Colonic mucosa (tissue), 4 donors: ENCODE data around the gene SDR39U1. TPM values are rescaled to one million over a fixed set of nuclear protein-coding genes. Genes with fewer than 3 reads are reported as not detected.

Experiments
- DNase-seq: peaks from one replicate; pipeline ENCODE4 v3.0.0-alpha.2; 2020
- H3K27ac ChIP-seq: fragments of 200-600 bp; one replicate; pipeline ENCODE4 v1.8.0; 2021
- H3K27me3 ChIP-seq: fragments of 200-600 bp; one replicate; pipeline ENCODE4 v1.8.0; 2021
- H3K36me3 ChIP-seq: fragments of 200-600 bp; one replicate; pipeline ENCODE4 v1.8.0; 2021
- H3K4me1 ChIP-seq: fragments of 200-600 bp; one replicate; pipeline ENCODE4 v1.8.0; 2021; ENCODE audit warnings: mild to moderate bottlenecking
- H3K4me3 ChIP-seq: fragments of 200-600 bp; one replicate; pipeline ENCODE4 v1.8.0; 2021
- H3K9ac ChIP-seq, 2 donors: one replicate each; pipeline ENCODE4 v1.7.0; 2013; ENCODE audit warnings: control low read depth in 2 of 2, low read depth in 2 of 2, low read length in 2 of 2
- H3K9me3 ChIP-seq: fragments of 200-600 bp; one replicate; pipeline ENCODE4 v1.8.0; 2021
- intact Hi-C: fragments of 100-400 bp; cut with DNase I; formaldehyde crosslinking; loops from one replicate; pipeline ENCODE4 v1.14.1; 2022
- total RNA-seq, 2 donors: library from RNA; stranded (reverse); fragmentation: NEBNext Ultra II Directional in 1 of 2; extraction: Animal tissue kit (Norgen Biotek cat#: 25700) in 1 of 2; gene quantifications; one replicate each; pipeline ENCODE4 v1.2.1, GENCODE V29; 2021
- TF ChIP-seq, protein P1 (sequence below): fragments of 200-600 bp; IDR thresholded peaks from one replicate; pipeline ENCODE4 v1.8.0; 2022; ENCODE audit warnings: antibody characterized with exemption, mild to moderate bottlenecking
- donor health status: healthy.
- donor health status: DM: no; HTN: no; CAD: no.
- donor health status: DM: no; HTN: no; CAD: no.

The SDR39U1 gene
- total RNA-seq, 2 donors from 2014 or later: 32.5 to 40.9 TPM

DNA sequence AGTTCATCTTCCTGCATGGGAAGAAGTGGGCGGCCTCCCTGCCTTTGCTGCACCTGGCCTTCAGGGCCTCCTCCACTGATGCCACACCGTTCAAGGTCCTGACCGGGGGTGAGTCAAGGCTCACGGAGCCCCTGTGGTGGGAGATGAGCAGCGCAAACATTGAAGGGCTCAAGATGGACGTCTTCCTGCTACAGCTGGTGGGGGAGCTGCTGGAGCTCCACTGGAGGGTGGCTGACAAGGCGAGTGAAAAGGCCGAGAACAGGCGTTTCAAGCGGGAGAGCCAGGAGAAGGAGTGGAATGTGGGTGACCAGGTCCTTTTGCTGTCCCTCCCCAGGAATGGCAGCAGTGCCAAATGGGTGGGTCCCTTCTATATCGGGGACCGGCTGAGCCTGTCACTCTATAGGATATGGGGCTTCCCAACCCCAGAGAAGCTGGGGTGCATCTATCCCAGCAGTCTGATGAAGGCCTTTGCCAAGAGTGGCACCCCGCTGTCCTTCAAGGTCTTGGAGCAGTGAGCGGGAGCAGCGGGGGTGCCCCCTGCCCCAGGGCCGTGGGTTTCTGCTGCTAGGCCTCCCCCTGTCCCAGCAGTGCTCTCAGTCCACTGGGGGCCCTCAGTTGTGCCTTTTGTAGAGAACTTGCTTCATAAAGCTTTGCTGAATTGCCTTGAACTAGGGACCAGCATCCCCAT is 25.5 kb downstream of the SDR39U1 start:
- Histone ChIP-seq H3K9me3 (no peaks in the 10 kb centered on the region), H3K4me1 (peaks cover 4% of the 10 kb centered on the region), H3K27ac (no peak overlapping the region), H3K36me3 (no peaks in the 10 kb centered on the region), H3K9ac (no peak overlapping the region), H3K27me3 (no peaks in the 10 kb centered on the region), H3K4me3 (no peak overlapping the region)
- no peak for DNase-seq
- intact Hi-C loops: no loop called here
- TF ChIP-seq, protein P1, sequence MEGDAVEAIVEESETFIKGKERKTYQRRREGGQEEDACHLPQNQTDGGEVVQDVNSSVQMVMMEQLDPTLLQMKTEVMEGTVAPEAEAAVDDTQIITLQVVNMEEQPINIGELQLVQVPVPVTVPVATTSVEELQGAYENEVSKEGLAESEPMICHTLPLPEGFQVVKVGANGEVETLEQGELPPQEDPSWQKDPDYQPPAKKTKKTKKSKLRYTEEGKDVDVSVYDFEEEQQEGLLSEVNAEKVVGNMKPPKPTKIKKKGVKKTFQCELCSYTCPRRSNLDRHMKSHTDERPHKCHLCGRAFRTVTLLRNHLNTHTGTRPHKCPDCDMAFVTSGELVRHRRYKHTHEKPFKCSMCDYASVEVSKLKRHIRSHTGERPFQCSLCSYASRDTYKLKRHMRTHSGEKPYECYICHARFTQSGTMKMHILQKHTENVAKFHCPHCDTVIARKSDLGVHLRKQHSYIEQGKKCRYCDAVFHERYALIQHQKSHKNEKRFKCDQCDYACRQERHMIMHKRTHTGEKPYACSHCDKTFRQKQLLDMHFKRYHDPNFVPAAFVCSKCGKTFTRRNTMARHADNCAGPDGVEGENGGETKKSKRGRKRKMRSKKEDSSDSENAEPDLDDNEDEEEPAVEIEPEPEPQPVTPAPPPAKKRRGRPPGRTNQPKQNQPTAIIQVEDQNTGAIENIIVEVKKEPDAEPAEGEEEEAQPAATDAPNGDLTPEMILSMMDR: no peak

DNA sequence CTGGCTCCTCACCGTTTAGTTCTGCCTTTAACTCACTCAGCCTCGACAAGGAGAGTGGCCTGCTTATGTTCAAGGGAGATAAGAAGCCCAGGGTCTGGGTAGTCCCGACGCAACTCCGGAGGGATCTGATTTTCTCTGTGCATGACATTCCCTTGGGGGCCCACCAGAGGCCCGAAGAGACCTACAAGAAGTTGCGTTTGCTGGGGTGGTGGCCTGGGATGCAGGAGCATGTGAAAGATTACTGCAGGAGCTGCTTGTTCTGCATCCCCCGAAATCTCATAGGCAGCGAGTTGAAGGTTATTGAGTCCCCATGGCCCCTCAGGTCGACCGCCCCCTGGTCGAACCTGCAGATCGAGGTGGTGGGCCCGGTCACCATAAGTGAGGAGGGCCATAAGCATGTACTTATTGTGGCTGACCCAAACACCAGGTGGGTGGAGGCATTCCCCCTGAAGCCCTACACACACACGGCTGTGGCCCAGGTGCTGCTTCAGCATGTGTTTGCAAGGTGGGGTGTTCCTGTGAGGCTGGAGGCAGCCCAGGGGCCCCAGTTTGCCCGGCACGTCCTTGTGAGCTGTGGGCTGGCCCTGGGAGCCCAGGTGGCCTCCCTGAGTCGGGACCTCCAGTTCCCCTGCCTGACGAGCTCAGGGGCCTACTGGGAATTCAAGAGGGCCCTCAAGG is 26.2 kb downstream of the SDR39U1 start:
- TF ChIP-seq, protein P1: no peak
- no peak overlapping the region for H3K27ac ChIP-seq
- intact Hi-C loops: no loop called here
- H3K4me3 ChIP-seq: no peak overlapping the region
- H3K36me3 ChIP-seq: no peaks in the 10 kb centered on the region
- DNase-seq: no peak
- H3K9ac ChIP-seq: no peak overlapping the region
- no peaks in the 10 kb centered on the region for H3K9me3 ChIP-seq
- H3K4me1 ChIP-seq: peaks cover 4% of the 10 kb centered on the region
- H3K27me3 ChIP-seq: no peaks in the 10 kb centered on the region

DNA sequence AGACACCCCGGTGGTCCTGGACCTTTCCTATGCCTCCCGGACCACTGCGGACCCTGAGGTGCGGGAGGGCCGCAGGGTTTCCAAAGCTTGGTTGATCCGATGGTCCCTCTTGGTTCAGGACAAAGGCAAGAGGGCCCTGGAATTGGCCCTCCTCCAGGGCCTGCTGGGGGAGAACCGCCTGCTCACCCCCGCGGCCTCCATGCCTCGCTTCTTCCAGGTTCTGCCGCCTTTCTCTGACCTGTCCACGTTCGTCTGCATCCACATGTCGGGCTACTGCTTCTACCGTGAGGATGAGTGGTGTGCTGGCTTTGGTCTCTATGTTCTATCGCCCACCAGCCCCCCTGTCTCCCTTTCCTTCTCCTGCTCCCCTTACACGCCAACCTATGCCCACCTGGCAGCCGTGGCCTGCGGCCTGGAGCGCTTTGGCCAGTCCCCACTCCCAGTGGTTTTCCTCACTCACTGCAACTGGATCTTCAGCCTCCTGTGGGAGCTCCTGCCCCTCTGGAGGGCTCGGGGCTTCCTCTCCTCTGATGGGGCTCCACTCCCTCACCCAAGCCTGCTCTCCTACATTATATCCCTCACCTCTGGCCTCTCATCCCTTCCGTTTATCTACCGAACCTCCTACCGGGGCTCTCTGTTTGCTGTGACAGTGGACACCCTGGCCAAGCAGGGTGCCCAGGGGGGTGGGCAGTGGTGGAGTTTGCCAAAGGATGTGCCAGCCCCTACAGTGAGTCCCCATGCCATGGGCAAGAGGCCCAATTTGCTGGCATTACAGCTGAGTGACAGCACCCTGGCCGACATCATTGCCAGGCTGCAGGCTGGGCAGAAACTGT is 26.9 kb downstream of the SDR39U1 start:
- DNase-seq: no peak
- no peak overlapping the region for H3K4me3 ChIP-seq
- no peaks in the 10 kb centered on the region for H3K36me3 ChIP-seq
- intact Hi-C loops: no loop called here
- peaks cover 4% of the 10 kb centered on the region for H3K4me1 ChIP-seq
- H3K27me3 ChIP-seq: no peaks in the 10 kb centered on the region
- TF ChIP-seq, protein P1: no peak
- H3K9ac ChIP-seq: no peak overlapping the region
- H3K9me3 ChIP-seq: no peaks in the 10 kb centered on the region
- H3K27ac ChIP-seq: no peak overlapping the region

DNA sequence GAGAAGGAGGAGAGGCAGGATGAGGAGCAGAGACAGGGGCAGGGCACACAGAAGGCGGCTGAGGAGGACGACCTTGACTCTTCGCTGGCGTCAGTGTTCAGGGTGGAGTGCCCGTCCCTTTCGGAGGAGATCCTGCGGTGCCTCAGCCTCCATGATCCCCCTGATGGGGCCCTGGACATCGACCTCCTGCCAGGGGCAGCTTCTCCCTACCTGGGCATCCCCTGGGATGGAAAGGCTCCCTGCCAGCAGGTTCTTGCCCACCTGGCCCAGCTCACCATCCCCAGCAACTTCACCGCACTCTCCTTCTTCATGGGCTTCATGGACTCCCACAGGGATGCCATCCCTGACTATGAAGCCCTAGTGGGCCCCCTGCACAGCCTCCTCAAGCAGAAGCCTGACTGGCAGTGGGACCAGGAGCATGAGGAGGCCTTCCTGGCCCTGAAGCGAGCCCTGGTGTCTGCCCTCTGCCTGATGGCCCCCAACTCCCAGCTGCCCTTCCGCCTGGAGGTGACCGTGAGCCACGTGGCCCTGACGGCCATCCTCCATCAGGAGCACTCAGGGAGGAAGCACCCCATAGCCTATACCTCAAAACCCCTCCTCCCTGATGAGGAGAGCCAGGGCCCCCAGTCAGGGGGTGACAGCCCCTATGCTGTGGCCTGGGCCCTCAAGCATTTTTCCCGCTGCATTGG is 27.7 kb downstream of the SDR39U1 start:
- TF ChIP-seq, protein P1: no peak
- H3K9ac ChIP-seq: no peak overlapping the region
- H3K27me3 ChIP-seq: no peaks in the 10 kb centered on the region
- no peak for DNase-seq
- peaks cover 4% of the 10 kb centered on the region for H3K4me1 ChIP-seq
- intact Hi-C loops: no loop called here
- H3K4me3 ChIP-seq: no peak overlapping the region
- no peaks in the 10 kb centered on the region for H3K36me3 ChIP-seq
- H3K27ac ChIP-seq: no peak overlapping the region
- H3K9me3 ChIP-seq: no peaks in the 10 kb centered on the region

DNA sequence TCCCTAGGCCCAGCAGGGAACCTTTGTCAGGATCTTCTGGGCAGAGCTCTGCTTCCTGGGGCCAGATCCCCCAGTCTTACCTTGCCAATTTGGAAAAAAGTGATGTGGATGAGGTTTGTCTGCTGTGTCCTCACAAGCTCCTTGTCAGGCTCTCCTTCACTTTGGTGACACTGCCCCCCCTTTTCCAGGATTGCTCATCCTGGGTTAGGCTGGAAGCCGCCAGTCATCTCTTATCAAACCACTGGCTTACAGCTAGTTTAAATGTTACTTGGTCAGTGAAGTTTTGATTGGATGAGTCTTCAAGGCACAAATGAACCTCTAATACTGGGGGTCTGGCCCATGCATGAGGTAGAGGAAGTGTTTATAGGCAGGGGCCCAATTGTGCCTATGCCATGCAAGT is 28.5 kb downstream of the SDR39U1 start:
- DNase-seq: no peak
- Histone ChIP-seq H3K27ac (no peak overlapping the region), H3K36me3 (no peaks in the 10 kb centered on the region), H3K27me3 (no peaks in the 10 kb centered on the region), H3K9ac (no peak overlapping the region), H3K9me3 (no peaks in the 10 kb centered on the region), H3K4me1 (peaks cover 4% of the 10 kb centered on the region), H3K4me3 (no peak overlapping the region)
- TF ChIP-seq, protein P1: no peak
- intact Hi-C loops: no loop called here
